Measurements from ENCODE around the gene PALLD. TPM values are rescaled to one million over a fixed set of nuclear protein-coding genes. Genes with fewer than 3 reads are reported as not detected.
A peak's percentile ranks its signal among the peaks of the same experiment; 100 is the strongest.
"Not testable (repeated sequence)": the region's sequence is repeated elsewhere in the genome, so short reads cannot be mapped to it uniquely, and the experiment has no call there.

The PALLD gene
- total RNA-seq, 1 donor from 2014 or later = 8.1 TPM

DNA sequence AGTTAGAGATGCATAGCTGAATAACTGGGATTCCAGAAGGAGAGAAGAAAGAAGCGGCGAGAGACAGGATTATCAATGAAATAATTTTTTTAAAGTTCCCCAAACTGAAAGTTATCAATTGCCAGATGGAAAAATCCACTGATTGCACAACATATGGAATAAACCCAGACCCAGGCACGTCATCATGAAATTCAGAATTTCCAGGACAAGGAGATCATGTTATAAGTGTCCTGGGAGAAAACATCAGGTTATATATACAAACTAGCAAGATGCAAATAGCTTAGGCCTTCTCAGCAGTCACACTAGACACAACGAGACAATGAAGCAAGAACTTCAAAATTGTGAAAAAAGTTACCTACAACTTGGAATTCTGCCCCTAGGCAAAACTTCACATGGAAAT is 200.0 kb downstream of the PALLD start:
- DNase-seq (ENCODE audit: low read depth in 2 of 2) = no peak

DNA sequence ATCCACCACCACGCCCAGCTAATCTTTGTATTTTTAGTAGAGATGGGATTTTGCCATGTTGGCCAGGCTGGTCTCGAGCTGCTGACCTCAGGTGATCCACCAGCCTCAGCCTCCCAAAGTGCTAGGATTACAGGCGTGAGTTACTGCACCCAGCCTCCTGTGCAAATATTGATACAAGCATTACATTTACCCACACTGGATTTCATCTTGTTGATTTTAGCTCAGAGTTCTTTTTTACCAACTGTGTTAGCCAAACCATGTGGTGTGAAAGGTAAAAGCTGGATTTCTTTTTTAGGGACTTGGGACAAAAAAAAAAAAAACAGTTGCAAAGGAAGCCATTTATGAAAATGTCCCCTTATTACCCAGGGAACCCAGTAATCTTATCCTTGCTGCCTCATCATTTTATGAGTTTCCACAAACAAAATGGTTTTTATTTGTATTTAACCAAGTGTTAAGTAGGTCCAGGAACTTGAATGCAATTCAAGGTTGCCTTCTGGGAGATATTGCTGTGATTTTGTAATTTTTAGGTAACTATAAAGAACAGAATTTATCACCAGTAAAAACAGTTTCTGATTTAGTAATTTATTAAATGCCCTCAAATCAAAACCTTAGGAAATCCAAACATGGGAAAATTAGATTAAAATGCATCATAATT is 202.5 kb downstream of the PALLD start:
- DNase-seq (ENCODE audit: low read depth in 2 of 2) = no peak

DNA sequence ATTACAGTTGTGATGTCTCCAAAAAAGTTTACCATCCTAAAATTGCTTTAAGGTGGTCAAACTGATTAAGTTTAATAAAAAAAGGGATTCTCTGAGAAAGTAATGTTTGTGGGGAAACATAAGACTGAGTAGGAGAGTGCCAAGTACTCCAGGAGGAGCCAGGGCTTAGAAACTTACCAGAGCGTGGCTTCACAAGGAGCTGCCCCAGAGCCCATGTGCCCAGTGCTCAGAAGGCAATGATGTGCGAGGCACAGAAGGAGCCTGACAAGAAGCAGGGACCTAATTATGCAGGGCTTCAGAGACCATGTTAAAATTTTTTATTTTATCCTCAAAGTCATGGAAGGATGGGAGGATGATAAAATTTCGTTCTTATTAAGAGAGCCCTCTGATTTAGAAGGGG is 204.2 kb downstream of the PALLD start:
- DNase-seq (ENCODE audit: low read depth in 2 of 2) = no peak

DNA sequence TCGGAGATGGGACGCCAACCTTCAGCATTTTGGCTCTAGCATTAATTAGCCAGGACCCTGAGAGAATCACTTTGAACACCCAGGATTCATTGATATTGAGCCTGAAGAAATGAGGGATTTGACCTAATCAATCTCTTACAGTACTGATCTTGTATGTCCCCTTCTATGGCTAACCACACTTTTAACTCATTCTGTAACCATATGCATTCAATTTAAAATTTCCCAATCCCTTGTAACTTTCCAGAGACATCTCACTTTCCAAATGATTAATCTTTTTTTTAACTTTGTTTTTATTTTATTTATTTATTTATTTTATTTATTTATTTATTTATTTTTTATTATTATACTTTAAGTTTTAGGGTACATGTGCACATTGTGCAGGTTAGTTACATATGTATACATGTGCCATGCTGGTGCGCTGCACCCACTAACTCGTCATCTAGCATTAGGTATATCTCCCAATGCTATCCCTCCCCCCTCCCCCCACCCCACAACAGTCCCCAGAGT is 205.8 kb downstream of the PALLD start:
- not testable (repeated sequence) for DNase-seq (ENCODE audit: low read depth in 2 of 2)

DNA sequence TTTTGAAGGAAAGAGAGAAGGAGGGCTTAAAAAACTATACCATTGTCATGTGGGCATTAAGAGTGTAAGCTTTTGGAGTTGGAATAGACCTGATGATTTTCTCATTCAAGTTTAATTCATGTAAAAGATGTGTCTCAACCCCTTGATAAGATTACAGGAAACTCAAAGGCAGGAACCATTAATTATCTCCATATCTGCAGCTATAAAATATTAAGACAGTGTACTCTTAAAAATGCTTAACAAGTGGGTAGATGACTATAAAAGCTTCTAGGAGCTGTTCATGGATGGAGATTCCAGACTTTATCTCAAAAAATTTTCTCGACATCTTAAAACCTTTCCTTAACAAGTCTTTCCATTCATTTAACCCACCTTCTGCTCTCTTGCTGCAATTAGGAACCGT is 208.3 kb downstream of the PALLD start:
- DNase-seq (ENCODE audit: low read depth in 2 of 2) = no peak

DNA sequence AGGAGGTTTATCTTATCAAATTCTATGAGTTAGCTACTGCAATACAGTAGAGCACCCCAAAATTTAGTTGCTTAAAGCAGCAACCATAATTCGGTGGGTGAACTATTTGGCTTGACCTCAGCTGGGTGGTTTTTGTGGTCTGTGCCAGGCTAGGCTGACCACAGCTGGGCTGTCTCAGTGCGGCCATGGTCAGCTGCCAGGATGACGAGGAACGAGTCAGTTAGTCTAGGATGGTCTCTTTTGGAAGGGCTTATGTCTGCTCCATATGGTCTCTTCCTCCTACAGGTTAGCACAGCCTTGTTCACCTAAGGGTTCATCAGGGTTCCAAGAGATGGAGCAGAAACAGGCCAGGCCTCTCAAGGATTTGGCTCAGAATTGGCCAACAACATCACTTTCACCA is 210.4 kb downstream of the PALLD start:
- DNase-seq (ENCODE audit: low read depth in 2 of 2) = no peak

DNA sequence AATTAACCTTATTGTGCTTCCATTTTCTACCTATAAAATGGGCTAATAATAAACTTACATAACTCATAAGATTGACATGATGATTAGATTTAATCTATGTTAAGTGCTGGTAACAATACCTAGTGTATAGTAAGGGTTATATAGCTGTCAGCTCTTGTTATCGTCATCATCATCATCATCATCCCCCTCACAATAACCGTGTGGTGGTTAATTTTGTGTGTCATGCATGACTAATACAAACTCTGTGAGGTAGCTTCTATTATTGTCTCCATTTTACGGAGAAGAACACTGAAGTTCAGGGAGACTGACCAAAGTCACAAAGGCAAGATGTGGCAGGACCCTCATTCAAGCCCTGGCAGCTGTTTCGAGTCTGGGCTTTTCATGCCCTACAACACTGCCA is 211.3 kb downstream of the PALLD start:
- DNase-seq (ENCODE audit: low read depth in 2 of 2) = peak in 1 of 2 donors; percentile 4

DNA sequence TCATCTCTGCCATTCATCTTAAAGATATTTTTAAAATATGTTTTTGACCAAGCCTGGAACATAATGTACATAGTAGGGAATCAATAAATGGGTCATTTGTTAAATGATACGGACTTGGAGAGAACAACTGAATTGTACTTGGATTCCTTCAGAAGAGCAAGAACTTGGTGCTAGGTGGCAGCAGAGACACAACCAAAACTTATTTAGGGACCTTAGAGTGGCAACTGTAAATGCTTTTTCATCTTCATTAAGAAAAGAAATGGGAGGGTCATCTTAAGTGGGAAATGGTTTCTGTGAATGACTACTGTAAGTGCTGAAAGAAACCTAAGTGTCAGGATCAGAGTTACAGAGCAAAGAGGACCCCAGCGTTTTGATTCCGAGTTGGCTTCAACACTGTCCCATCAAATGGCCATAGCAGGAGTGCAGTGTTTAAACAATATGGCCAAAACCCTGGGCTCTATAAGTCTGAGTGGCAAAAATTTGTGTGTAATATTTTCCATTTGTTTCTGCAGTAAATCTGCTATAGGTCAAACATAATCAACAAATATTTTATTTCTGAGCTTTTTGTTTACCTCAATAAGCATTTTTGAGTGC is 213.6 kb downstream of the PALLD start:
- DNase-seq (ENCODE audit: low read depth in 2 of 2) = peak; percentile 74 to 84

DNA sequence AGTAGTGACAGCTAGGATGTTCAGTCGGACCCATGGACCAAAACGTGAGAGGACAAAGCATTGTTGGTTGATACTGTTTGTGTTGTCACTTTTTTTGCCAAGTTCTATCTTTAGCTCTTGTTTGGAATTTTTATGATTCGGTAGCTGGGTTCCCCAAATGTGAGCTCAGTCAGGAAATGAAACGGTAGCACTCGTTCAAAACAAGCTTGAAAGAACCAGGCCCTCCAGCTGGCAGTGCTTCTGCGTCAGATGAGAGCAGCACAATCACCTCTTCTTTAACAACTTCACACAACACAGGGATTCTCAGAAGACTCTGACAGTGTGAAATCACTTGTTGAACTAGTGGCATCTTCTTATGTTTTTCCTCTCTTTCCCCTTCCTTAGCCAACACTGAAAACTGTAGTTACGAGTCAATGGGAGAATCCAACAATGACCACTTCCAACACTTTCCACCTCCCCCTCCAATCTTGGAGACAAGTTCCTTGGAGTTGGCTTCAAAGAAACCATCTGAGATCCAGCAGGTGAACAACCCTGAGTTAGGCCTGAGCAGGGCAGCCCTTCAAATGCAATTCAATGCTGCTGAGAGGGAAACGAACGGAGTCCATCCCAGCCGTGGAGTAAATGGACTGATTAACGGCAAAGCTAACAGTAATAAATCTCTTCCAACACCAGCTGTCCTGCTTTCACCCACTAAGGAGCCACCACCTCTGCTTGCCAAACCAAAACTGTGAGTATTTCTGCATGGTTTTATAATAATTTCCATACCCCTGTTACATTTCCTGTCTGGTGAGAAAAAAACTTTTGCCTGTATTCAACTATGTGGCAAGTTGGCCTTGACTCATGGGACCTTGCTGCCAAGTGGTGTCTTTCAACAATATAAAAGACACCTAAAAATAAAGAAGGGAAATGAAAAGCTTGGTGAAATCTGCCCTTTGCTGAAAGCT is 214.6 kb downstream of the PALLD start:
- peak; percentile 75 to 96 for DNase-seq (ENCODE audit: low read depth in 2 of 2)

DNA sequence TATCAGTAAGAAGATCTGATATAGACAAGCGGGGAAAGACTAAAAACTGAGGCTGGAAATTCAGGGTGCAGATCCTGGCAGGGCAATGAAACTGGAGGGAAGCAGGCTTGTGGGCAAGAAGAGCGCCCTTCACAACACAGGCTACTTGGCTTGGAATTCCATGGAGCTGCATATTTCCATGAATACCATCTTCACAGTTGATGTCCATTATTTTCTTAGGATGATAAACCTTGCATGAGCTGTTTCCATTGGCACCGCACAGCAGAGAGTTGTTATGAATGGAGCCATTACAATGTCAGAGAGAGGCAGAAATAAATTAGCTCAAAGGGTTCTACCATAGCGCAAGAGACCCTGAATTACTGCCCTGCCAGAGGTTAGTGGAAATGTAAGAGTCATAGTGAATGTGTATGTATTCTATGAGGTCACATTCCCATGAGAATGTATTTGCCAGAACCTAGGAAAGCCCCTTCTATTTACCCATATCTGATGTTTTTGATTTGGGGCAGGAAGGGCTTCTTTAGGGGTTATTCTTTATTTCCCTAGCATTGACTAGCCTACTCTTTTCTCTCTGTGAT is 215.6 kb downstream of the PALLD start:
- DNase-seq (ENCODE audit: low read depth in 2 of 2) = peak; percentile 4 to 94

DNA sequence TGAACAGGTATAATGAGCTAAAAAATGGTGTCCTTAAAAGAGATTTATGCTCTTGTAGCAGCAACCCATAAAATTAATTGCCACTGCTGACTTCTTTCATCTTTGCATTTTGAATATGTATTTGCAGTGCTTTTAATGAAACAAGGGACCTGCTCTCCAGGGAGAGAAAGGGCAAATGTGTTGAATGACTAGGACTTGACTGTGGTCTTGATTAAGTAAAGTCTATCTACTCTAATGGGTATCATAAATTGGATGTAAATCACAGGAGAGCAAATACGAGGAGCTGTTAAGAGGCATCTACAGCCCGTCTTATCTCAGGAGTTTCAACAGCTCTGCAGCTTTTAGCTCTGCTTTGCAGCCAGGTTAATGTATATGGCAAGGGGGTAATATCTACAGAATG is 216.4 kb downstream of the PALLD start:
- no peak for DNase-seq (ENCODE audit: low read depth in 2 of 2)

DNA sequence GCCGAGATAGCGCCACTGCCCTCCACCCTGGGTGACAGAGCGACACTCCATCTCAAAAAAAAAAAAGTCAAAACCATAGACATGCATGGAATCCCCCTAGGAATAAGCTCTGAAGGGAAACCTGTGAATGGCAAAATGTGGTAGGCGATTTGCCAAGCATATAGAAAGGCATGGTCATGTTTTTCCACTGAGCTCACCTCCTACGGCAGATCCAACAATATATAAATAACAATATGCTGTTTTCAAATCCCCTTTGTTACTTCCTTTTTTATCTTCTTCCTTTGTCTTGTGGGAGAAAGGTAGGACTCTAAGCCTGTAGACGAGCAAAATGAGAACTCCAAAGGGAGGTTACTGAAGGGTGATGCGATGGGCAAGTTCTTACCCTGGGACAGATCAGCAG is 219.0 kb downstream of the PALLD start:
- peak in 1 of 2 donors; percentile 91 for DNase-seq (ENCODE audit: low read depth in 2 of 2)

DNA sequence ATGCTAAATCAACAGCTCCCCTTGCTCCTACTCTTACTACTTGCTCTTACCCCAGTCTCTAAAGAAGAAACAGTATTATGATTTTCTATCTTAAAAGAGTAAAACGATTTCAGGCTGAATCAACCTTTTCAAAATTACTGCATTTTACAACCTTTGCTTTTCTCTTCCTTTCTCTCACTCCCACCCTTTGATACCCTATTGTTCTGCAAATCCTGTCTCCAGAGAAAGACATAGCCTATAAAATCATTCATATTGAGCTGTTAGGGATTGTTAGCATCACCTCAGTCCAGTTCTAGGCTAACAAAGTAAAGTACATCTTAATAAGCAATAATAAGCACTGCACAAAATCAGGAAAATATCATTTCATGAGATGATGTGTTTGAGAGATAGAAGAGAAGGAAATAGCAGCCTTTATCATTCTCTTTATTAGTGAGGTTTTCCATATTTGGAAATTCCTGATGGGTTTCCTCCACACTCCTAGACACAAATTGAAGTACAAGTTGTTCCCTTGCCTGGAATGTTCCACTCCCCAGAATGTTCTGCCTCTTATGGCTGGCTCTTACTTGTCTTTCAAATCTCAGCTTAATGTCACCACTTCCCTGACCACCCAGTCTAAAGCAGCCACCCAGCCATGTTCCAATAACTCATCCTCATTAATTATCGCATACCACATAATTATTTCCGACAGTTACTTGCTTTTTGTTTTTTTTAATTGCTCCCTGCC is 219.7 kb downstream of the PALLD start:
- DNase-seq (ENCODE audit: low read depth in 2 of 2) = peak in 1 of 2 donors; percentile 37

DNA sequence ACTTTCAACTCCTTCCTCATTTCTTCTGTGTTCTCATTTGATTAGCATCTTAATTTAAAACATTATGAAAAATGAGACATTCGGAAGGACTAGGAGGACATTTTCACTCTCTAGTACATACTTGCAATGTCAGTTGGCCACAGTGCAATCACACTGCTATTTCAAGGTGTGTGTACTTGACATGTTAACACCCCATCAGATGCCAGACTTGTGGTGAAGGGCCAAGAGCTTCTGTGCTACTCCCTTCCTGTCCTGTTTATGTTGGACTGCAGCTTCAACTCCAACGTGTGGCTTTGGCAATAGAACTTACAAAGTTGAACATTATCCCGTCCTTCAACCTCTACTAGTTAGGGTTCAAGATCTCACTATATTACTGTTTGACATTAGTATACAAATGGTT is 221.0 kb downstream of the PALLD start:
- DNase-seq (ENCODE audit: low read depth in 2 of 2) = peak; percentile 37 to 76

DNA sequence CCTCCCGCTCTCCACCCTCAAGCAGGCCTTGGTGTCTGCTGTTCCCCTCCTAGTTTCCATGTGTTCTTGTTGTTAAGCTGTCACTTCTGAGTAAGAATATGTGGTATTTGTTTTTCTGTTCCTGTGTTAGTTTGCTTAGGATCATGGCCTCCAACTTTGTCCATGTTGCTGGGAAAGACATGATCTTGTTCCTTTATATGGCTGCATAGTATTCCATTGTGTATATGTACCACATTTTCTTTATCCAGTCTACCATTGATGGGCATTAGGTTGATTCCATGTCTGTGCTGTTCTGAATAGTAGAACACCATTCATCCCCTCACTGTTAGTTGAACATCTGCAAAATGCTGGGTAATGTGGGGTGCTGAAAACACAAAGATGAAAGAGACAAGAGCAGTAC is 222.9 kb downstream of the PALLD start:
- no peak for DNase-seq (ENCODE audit: low read depth in 2 of 2)

DNA sequence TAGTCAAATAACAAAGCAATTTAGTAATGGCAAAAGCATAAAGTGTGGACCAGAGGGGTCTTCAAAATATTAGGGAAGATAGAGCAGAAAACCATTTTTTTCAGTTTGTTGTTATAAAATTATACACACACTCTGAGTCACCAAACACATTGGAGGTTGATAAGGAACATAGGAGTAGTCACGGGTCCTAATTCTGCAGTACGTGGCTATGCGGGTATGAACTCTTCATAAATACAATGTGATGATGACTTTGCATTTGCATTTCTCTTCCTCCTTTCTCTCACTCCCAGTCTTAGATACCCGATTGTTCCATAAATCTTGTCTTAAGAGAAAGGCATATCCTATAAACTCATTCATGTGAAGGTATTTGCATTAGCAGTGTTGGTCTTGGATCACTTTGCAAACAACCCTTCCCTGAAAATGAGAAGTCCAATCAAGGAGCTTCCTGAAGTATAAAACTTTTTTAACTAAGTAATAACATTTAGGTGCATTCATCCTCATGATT is 223.6 kb downstream of the PALLD start:
- DNase-seq (ENCODE audit: low read depth in 2 of 2) = peak in 1 of 2 donors; percentile 18

DNA sequence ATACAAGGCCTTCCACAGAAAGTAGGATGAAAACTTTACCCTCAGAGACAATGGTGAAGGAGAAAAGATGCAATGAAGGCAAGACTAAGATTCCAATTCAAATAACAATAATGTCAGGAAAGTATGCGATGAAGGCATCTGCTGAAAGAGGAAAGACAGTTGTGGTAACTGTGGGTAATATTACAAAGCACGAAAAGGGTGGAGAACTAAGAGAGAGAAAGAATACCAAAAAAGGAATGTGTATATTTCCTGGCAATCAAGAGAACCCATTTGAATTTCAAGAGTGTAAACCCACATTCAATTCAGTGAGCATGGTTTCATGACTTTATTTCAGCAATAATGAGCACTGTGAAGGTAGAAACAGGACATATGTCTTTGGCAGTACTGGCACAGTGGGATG is 225.5 kb downstream of the PALLD start:
- peak in 1 of 2 donors; percentile 12 for DNase-seq (ENCODE audit: low read depth in 2 of 2)

DNA sequence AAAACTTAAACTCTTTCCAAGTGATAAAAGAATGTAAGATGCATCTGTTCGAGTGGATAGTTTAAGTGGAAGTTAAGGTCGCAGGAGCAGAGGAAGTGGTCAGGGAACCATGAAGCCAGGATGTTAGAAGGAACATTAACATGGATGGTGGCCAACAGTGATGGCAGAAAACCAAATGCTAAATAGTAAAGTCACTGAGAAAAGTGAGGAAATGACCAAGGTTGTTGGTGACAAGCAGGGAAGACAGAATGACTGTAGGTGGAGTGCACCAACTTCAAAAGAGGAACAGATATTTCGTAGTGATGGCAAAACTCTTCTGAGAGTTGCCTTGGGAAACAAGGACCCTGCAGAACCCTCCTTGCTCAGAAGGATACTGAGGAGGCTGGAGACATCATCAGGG is 226.2 kb downstream of the PALLD start:
- peak; percentile 70 to 83 for DNase-seq (ENCODE audit: low read depth in 2 of 2)

DNA sequence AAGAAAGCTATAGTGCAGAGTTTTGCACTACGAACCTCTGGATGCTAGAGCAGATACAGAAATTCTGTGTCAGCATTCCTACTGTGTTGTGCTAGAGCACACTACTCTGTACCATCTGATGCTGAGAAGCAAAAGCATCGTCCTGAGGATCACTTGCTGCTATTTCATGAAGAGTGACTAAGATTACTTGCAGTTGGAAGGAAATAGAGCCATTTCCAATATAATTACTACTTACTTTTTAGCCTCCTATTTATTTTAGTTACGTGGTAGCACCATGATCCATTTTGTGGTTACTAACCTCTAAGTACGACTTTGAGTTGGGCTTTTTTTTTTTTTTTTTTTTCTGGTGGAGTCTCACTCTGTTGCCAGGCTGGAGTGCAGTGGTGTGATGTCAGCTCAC is 226.7 kb downstream of the PALLD start:
- peak in 1 of 2 donors; percentile 16 for DNase-seq (ENCODE audit: low read depth in 2 of 2)

DNA sequence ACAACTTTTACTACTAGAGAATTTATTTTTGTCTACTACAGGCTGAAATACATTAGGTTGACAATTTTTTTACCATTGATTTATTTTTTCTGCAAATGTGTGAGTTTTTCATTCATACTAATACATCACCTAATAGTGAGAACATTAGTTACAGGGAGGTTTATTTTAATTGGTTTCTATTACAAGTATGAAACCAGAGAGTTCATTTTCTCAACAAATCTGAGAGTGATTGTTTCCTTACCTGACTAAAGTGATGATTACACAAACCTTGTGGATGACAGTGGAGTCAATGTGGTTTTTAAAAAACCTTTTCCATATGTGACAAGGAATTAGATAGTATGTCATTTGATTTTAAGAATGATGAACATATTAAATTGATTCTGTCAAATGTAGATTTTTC is 227.4 kb downstream of the PALLD start:
- no peak for DNase-seq (ENCODE audit: low read depth in 2 of 2)
